Endothelial cell of umbilical vein (primary cell): ENCODE measurements around the gene GPSM1. TPM values are rescaled to one million over a fixed set of nuclear protein-coding genes. Genes with fewer than 3 reads are reported as not detected.

Experiments
- BruUV-seq: library from RNA; stranded (reverse); fragments of 400-500 nt; replicated peaks from 2 replicates; lab custom pipeline; 2021; lab: Mats Ljungman, UMichigan
- CTCF ChIA-PET: fragments of 300-600, 350-600 bp; sonication (Branson Sonifier 250); formaldehyde crosslinking; loops from one replicate; lab custom pipeline; 2021; ENCODE audit warnings: antibody characterized with exemption, inconsistent platforms; lab: Charles Lee
- POLR2A ChIA-PET: fragments of 300-600, 350-600 bp; sonication (Branson Sonifier 250); formaldehyde crosslinking; loops from one replicate; lab custom pipeline; 2021; ENCODE audit warnings: antibody characterized with exemption, inconsistent platforms; lab: Charles Lee
- DNase-seq: peaks from one replicate; pipeline ENCODE4 v3.0.0-alpha.2; 2011; ENCODE audit warnings: low read depth, low spot score
- FAIRE-seq: peaks from 2 replicates; lab custom pipeline; 2011; peaks lifted over from hg19 to GRCh38; lab: Jason Lieb, UNC
- H2AFZ ChIP-seq: 2 replicates; pipeline ENCODE4 v1.6.0; 2012; ENCODE audit warnings: low read depth, low read length, control low read depth, inconsistent platforms
- H3K27ac ChIP-seq: 2 replicates; pipeline ENCODE4 v1.5.1; 2011; ENCODE audit warnings: low read depth, mild to moderate bottlenecking, control low read depth, low read length, moderate library complexity; ENCODE audit not compliant: insufficient read depth
- H3K27me3 ChIP-seq, 2 experiments: 2 replicates each; pipeline versions ENCODE4 v1.6.0 to v1.6.1; 2011; ENCODE audit warnings: low read length in 2 of 2, mixed read lengths in 1 of 2; ENCODE audit not compliant: control insufficient read depth in 2 of 2, insufficient read depth in 2 of 2
- H3K36me3 ChIP-seq, 2 experiments: 2 replicates in 1 of 2; 3 replicates in 1 of 2; pipeline ENCODE4 v1.5.1; 2011; ENCODE audit warnings: low read length in 2 of 2, mild to moderate bottlenecking in 1 of 2, moderate library complexity in 1 of 2; ENCODE audit not compliant: control insufficient read depth in 2 of 2, insufficient read depth in 2 of 2; ENCODE audit errors: extremely low read depth in 1 of 2
- H3K4me1 ChIP-seq: 3 replicates; pipeline ENCODE4 v1.5.1; 2011; ENCODE audit warnings: mild to moderate bottlenecking, low read length; ENCODE audit not compliant: control insufficient read depth, insufficient read depth; ENCODE audit errors: extremely low read depth
- H3K4me2 ChIP-seq: 2 replicates; pipeline ENCODE4 v1.6.1; 2011; ENCODE audit warnings: low read length, control low read depth, mixed read lengths; ENCODE audit not compliant: insufficient read depth
- H3K4me3 ChIP-seq, 3 experiments: fragments of 200-600 bp in 1 of 3; sonication (generic), shearing (Covaris generic) in 1 of 3; replicated peaks in 1 of 3; 2 replicates each; pipeline ENCODE4 v1.5.1; 2011 to 2016; ENCODE audit warnings: control low read depth in 3 of 3, low read length in 3 of 3, mild to moderate bottlenecking in 2 of 3, inconsistent platforms in 1 of 3, low read depth in 1 of 3, moderate library complexity in 1 of 3; ENCODE audit not compliant: insufficient read depth in 1 of 3
- H3K79me2 ChIP-seq: 2 replicates; pipeline ENCODE4 v1.6.0; 2012; ENCODE audit warnings: low read length, inconsistent platforms; ENCODE audit not compliant: control insufficient read depth, insufficient read depth
- H3K9ac ChIP-seq: replicated peaks from 2 replicates; pipeline ENCODE3; 2011; ENCODE audit warnings: low read length, control low read depth; ENCODE audit not compliant: insufficient read depth; ENCODE audit errors: extremely low read depth
- H3K9me1 ChIP-seq: replicated peaks from 3 replicates; pipeline ENCODE4 v1.6.0; 2011; ENCODE audit warnings: mild to moderate bottlenecking, low read length; ENCODE audit not compliant: control insufficient read depth, insufficient read depth; ENCODE audit errors: extremely low read depth
- H3K9me3 ChIP-seq: replicated peaks from 2 replicates; pipeline ENCODE4 v1.5.1; 2012; ENCODE audit warnings: low read length, inconsistent platforms; ENCODE audit not compliant: control insufficient read depth, insufficient read depth
- H4K20me1 ChIP-seq: replicated peaks from 2 replicates; pipeline ENCODE3; 2011; ENCODE audit warnings: mild to moderate bottlenecking, low read length; ENCODE audit not compliant: control insufficient read depth, insufficient read depth; ENCODE audit errors: extremely low read depth
- EZH2 ChIP-seq: IDR thresholded peaks from 2 replicates; pipeline ENCODE4 v1.6.1; 2012; ENCODE audit warnings: borderline replicate concordance, low read depth, mild to moderate bottlenecking, moderate library complexity, low read length, inconsistent platforms; ENCODE audit not compliant: severe bottlenecking
- FOS ChIP-seq: IDR thresholded peaks from 2 replicates; pipeline ENCODE4 v1.6.1; 2011; ENCODE audit warnings: mild to moderate bottlenecking, low read length, moderate library complexity, borderline replicate concordance; ENCODE audit not compliant: insufficient read depth
- GATA2 ChIP-seq: IDR thresholded peaks from 2 replicates; pipeline ENCODE4 v1.7.0; 2011; ENCODE audit warnings: low read depth, mild to moderate bottlenecking, moderate library complexity, mixed read lengths, low read length; ENCODE audit not compliant: insufficient read length, insufficient read depth
- JUN ChIP-seq: IDR thresholded peaks from 2 replicates; pipeline ENCODE4 v1.6.1; 2011; ENCODE audit warnings: borderline replicate concordance, low read depth; ENCODE audit not compliant: insufficient read length, insufficient read depth
- MYC ChIP-seq: IDR thresholded peaks from one replicate; pipeline ENCODE4 v1.6.1; 2011; ENCODE audit warnings: mild to moderate bottlenecking, low read depth, low read length
- POLR2A ChIP-seq: IDR thresholded peaks from 2 replicates; pipeline ENCODE4 v1.6.1; 2012; ENCODE audit warnings: low read depth, mild to moderate bottlenecking, control low read depth, low read length
- POLR2AphosphoS5 ChIP-seq: IDR thresholded peaks from 2 replicates; pipeline ENCODE4 v1.6.1; 2012; ENCODE audit warnings: low read depth, mild to moderate bottlenecking, control low read depth, low read length, moderate library complexity; ENCODE audit not compliant: insufficient read depth
- dilution Hi-C: fragments of 300-500 bp; cut with MboI; formaldehyde crosslinking; loops from one replicate; pipeline ENCODE4 v1.15.0; 2019; ENCODE audit warnings: low sequenced_read_pairs; ENCODE audit not compliant: extremely low pct_ligation_motif_present
- intact Hi-C: fragments of 100-400 bp; cut with micrococcal nuclease; formaldehyde crosslinking; loops from one replicate; pipeline ENCODE4 v1.10.0; 2022
- polyA plus RNA-seq, 4 experiments: library from polyadenylated mRNA; depleted of rRNA in 3 of 4; stranded (reverse) in 3 of 4; unstranded in 1 of 4; fragments of >200 nt; gene quantifications; 2 replicates each; pipeline versions ENCODE4 v1.2.1 to v1.2.3, GENCODE V29; 2011 to 2012; ENCODE audit warnings: missing spikeins in 1 of 4
- total RNA-seq: library from RNA; stranded (reverse); gene quantifications from 2 replicates; pipeline ENCODE4 v1.2.3, GENCODE V29; 2021
- TF ChIP-seq, protein P1 (sequence below), 2 donors: IDR thresholded peaks; 1 replicate in 1 of 2; 2 replicates in 1 of 2; pipeline ENCODE4 v1.5.1; 2011; ENCODE audit warnings: low read length in 2 of 2, mild to moderate bottlenecking in 2 of 2, moderate library complexity in 2 of 2, control low read depth in 1 of 2, inconsistent platforms in 1 of 2, low read depth in 1 of 2; ENCODE audit not compliant: insufficient read depth in 1 of 2; ENCODE audit errors: extremely low read depth in 1 of 2
- TF ChIP-seq, protein P2 (sequence below): IDR thresholded peaks from 2 replicates; pipeline ENCODE4 v1.6.1; 2011; ENCODE audit not compliant: insufficient read depth, insufficient read length

The GPSM1 gene
- total and polyA plus RNA-seq, 2 donors (not counting 3 experiments of a cell fraction or from before 2014, with no cell fraction given): 34.6 to 47.1 TPM

DNA sequence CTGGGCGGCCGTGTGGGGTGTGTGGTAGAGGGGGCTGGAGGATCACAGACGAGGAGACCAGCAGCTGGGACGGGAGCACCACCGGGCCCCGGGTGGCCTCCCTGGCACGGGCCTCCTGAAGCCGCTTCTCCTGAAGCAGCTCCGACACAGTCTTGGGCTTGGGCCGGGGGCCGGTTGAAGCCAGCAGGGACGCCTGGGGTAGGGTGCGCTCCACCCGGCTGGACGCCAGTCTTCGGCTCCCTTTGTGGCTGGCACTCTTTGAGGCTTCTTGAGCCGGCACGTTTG, 51.6 kb downstream of the GPSM1 start:
- no peaks in the 10 kb centered on the region for H3K9me3 ChIP-seq
- H3K9ac ChIP-seq: no peak overlapping the region
- dilution Hi-C loops: no loop called here
- no peak overlapping the region for H2AFZ ChIP-seq
- intact Hi-C loops: no loop called here
- no peaks in the 10 kb centered on the region for H3K27me3 ChIP-seq
- no peak overlapping the region for H3K4me3 ChIP-seq
- H3K4me2 ChIP-seq: no peak overlapping the region
- ChIA-PET POLR2A (no interaction called here), CTCF (interaction anchor here (1.1 to 1.3 kb wide), 3 partner anchors 8 to 22 kb away, joined by 3 to 4 read pairs (median 4); no protein-coding TSS in a partner anchor)
- no peaks in the 10 kb centered on the region for H3K4me1 ChIP-seq
- TF ChIP-seq, protein P1, sequence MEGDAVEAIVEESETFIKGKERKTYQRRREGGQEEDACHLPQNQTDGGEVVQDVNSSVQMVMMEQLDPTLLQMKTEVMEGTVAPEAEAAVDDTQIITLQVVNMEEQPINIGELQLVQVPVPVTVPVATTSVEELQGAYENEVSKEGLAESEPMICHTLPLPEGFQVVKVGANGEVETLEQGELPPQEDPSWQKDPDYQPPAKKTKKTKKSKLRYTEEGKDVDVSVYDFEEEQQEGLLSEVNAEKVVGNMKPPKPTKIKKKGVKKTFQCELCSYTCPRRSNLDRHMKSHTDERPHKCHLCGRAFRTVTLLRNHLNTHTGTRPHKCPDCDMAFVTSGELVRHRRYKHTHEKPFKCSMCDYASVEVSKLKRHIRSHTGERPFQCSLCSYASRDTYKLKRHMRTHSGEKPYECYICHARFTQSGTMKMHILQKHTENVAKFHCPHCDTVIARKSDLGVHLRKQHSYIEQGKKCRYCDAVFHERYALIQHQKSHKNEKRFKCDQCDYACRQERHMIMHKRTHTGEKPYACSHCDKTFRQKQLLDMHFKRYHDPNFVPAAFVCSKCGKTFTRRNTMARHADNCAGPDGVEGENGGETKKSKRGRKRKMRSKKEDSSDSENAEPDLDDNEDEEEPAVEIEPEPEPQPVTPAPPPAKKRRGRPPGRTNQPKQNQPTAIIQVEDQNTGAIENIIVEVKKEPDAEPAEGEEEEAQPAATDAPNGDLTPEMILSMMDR (IDR thresholded peaks at IDR 0.05; ENCODE audit: extremely low read depth in 1 of 2, insufficient read depth in 1 of 2, low read depth in 1 of 2, low read length in 2 of 2): no peak
- TF ChIP-seq GATA2 (no peak), POLR2A (no peak), EZH2 (no peak), POLR2AphosphoS5 (no peak), MYC (no peak), FOS (no peak), JUN (no peak)
- TF ChIP-seq, protein P2, sequence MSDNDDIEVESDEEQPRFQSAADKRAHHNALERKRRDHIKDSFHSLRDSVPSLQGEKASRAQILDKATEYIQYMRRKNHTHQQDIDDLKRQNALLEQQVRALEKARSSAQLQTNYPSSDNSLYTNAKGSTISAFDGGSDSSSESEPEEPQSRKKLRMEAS: no peak
- no peaks in the 10 kb centered on the region for H3K79me2 ChIP-seq
- H3K27ac ChIP-seq: no peak overlapping the region
- BruUV-seq: no TSS peak
- H3K9me1 ChIP-seq: no peaks in the 10 kb centered on the region
- no peak for DNase-seq
- H4K20me1 ChIP-seq: no peaks in the 10 kb centered on the region
- H3K36me3 ChIP-seq: peaks cover 4 to 46% of the 10 kb centered on the region in 2 experiments
- FAIRE-seq: no peak
